Peyer's patch (tissue), 4 donors: ENCODE results near the gene ARL8B.

Source experiments
- CTCF ChIP-seq, 6 experiments: fragments of 450-650 bp in 4 of 6; fragments of 200-600 bp in 2 of 6; sonication (generic) in 1 of 6; IDR thresholded peaks; one replicate each; pipeline ENCODE4 v1.5.1; 2017 to 2019; ENCODE audit warnings: antibody characterized with exemption in 6 of 6, mild to moderate bottlenecking in 3 of 6, moderate library complexity in 1 of 6
- POLR2A ChIP-seq, 2 donors: fragments of 450-650 bp; IDR thresholded peaks; one replicate each; pipeline ENCODE4 v1.5.1; 2017; ENCODE audit warnings: antibody characterized with exemption in 2 of 2, mild to moderate bottlenecking in 2 of 2, moderate library complexity in 2 of 2

- TF ChIP-seq CTCF (IDR thresholded peaks at IDR 0.05) (no peak), POLR2A (IDR thresholded peaks at IDR 0.05) (no peak)
These were observed 19.7 kb downstream of the ARL8B start for GRCh38 chr3:5141760-5142159.
